ENCODE measurements around the gene RAB37.

DNA sequence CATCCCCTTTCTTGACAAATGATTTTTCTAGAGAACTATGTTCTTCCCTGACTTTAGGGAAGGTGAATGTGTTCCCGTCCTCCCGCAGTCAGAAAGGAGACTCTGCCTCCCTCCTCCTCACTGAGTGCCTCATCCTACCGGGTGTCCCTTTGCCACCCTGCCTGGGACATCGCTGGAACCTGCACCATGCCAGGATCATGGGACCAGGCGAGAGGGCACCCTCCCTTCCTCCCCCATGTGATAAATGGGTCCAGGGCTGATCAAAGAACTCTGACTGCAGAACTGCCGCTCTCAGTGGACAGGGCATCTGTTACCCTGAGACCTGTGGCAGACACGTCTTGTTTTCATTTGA is 31.7 kb downstream of the RAB37 start:
- TF ChIP-seq, protein P1, sequence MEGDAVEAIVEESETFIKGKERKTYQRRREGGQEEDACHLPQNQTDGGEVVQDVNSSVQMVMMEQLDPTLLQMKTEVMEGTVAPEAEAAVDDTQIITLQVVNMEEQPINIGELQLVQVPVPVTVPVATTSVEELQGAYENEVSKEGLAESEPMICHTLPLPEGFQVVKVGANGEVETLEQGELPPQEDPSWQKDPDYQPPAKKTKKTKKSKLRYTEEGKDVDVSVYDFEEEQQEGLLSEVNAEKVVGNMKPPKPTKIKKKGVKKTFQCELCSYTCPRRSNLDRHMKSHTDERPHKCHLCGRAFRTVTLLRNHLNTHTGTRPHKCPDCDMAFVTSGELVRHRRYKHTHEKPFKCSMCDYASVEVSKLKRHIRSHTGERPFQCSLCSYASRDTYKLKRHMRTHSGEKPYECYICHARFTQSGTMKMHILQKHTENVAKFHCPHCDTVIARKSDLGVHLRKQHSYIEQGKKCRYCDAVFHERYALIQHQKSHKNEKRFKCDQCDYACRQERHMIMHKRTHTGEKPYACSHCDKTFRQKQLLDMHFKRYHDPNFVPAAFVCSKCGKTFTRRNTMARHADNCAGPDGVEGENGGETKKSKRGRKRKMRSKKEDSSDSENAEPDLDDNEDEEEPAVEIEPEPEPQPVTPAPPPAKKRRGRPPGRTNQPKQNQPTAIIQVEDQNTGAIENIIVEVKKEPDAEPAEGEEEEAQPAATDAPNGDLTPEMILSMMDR (IDR thresholded peaks at IDR 0.05; ENCODE audit: control extremely low read depth in 1 of 3, insufficient read depth in 1 of 3, low read depth in 1 of 3, low read length in 3 of 3): no peak
- TF ChIP-seq SRF (IDR thresholded peaks at IDR 0.05; ENCODE audit: low read depth, low read length): no peak
- no peak for TF ChIP-seq POLR2A (IDR thresholded peaks at IDR 0.05; ENCODE audit: control extremely low read depth in 1 of 2, low read depth in 2 of 2, low read length in 2 of 2)
- no peak for TF ChIP-seq GTF2F1 (IDR thresholded peaks at IDR 0.05; ENCODE audit: borderline replicate concordance, low read depth, low read length)
- TF ChIP-seq POLR2AphosphoS5 (IDR thresholded peaks at IDR 0.05; ENCODE audit: low read depth, low read length): no peak
- TF ChIP-seq POU5F1 (IDR thresholded peaks at IDR 0.05; ENCODE audit: low read depth, low read length): no peak
- TF ChIP-seq RBBP5 (IDR thresholded peaks at IDR 0.05; ENCODE audit: borderline replicate concordance, low read depth, low read length): no peak

All from H1 (cell line).